Esophagus squamous epithelium (tissue), 4 donors: Measurements from ENCODE around the gene ST6GAL1.

Source experiments
- POLR2A ChIP-seq, 4 donors: fragments of 450-650 bp; IDR thresholded peaks; one replicate each; pipeline ENCODE4 v1.6.1; 2017; ENCODE audit warnings: antibody characterized with exemption in 4 of 4, mild to moderate bottlenecking in 4 of 4, moderate library complexity in 3 of 4
- TF ChIP-seq, protein P1 (sequence below), 6 experiments: fragments of 450-650 bp in 4 of 6; fragments of 200-600 bp in 2 of 6; sonication (generic) in 2 of 6; IDR thresholded peaks; one replicate each; pipeline ENCODE4 v1.5.1; 2016 to 2019; ENCODE audit warnings: antibody characterized with exemption in 6 of 6, mild to moderate bottlenecking in 4 of 6, moderate library complexity in 4 of 6

GRCh38 chr3:186964071-186964470 lies 33.7 kb downstream of the ST6GAL1 start:
- TF ChIP-seq, protein P1, sequence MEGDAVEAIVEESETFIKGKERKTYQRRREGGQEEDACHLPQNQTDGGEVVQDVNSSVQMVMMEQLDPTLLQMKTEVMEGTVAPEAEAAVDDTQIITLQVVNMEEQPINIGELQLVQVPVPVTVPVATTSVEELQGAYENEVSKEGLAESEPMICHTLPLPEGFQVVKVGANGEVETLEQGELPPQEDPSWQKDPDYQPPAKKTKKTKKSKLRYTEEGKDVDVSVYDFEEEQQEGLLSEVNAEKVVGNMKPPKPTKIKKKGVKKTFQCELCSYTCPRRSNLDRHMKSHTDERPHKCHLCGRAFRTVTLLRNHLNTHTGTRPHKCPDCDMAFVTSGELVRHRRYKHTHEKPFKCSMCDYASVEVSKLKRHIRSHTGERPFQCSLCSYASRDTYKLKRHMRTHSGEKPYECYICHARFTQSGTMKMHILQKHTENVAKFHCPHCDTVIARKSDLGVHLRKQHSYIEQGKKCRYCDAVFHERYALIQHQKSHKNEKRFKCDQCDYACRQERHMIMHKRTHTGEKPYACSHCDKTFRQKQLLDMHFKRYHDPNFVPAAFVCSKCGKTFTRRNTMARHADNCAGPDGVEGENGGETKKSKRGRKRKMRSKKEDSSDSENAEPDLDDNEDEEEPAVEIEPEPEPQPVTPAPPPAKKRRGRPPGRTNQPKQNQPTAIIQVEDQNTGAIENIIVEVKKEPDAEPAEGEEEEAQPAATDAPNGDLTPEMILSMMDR (IDR thresholded peaks at IDR 0.05): no peak
- TF ChIP-seq POLR2A (IDR thresholded peaks at IDR 0.05): no peak
